Ascending aorta (tissue), 2 donors: ENCODE measurements around the gene TICRR. TPM values are rescaled to one million over a fixed set of nuclear protein-coding genes. Genes with fewer than 3 reads are reported as not detected.
A peak's percentile ranks its signal among the peaks of the same experiment; 100 is the strongest.

Experiments
- DNase-seq, 2 donors: peaks; one replicate each; pipeline ENCODE4 v3.0.0-alpha.2; 2019; ENCODE audit warnings: low spot score in 2 of 2
- H3K27ac ChIP-seq, 2 donors: fragments of 200-600 bp; sonication (generic); one replicate each; pipeline ENCODE4 v1.5.1; 2016 to 2017; ENCODE audit warnings: mild to moderate bottlenecking in 1 of 2
- H3K27me3 ChIP-seq: fragments of 200-600 bp; sonication (generic); one replicate; pipeline ENCODE4 v1.5.1; 2017
- H3K36me3 ChIP-seq, 2 donors: fragments of 200-600 bp; sonication (generic); one replicate each; pipeline ENCODE4 v1.5.1; 2016
- H3K4me1 ChIP-seq, 2 donors: fragments of 200-600 bp; sonication (generic); one replicate each; pipeline ENCODE4 v1.5.1; 2016 to 2017; ENCODE audit warnings: mild to moderate bottlenecking in 1 of 2
- H3K4me3 ChIP-seq, 2 donors: fragments of 200-600 bp; sonication (generic); one replicate each; pipeline ENCODE4 v1.5.1; 2016 to 2017; ENCODE audit warnings: mild to moderate bottlenecking in 1 of 2
- H3K9me3 ChIP-seq, 2 donors: fragments of 200-600 bp; sonication (generic); one replicate each; pipeline ENCODE4 v1.5.1; 2016
- CTCF ChIP-seq, 3 experiments: fragments of 200-600 bp in 2 of 3; fragments of 450-650 bp in 1 of 3; sonication (generic) in 2 of 3; IDR thresholded peaks; one replicate each; pipeline ENCODE4 v1.5.1; 2016 to 2019; ENCODE audit warnings: antibody characterized with exemption in 3 of 3, mild to moderate bottlenecking in 1 of 3, moderate library complexity in 1 of 3
- intact Hi-C: fragments of 100-400 bp; cut with DNase I; formaldehyde crosslinking; loops from one replicate; pipeline ENCODE4 v1.15.1; 2023
- total RNA-seq: library from RNA; depleted of rRNA; stranded (reverse); fragments of >200 nt; gene quantifications from one replicate; pipeline ENCODE4 v1.1.0, GENCODE V29; 2016

Gene TICRR
- total RNA-seq, 1 donor from 2014 or later, result not detected

GRCh38 chr15:89671687-89672086 lies 96.4 kb downstream of the TICRR start:
- H3K27ac ChIP-seq, result peak overlapping the region; percentile 89 to 92

GRCh38 chr15:89672221-89673164 lies 97.2 kb downstream of the TICRR start:
- H3K36me3 ChIP-seq, result no peaks in the 10 kb centered on the region
- DNase-seq, result peak in 1 of 2 donors; percentile 86
- intact Hi-C loops, result loop anchor here (10.0 kb wide), 1 partner anchor 222 kb away; the partner anchor contains the start of gene AP3S2
- peak in 1 of 3 experiments; percentile 17 for TF ChIP-seq CTCF (IDR thresholded peaks at IDR 0.05)
- H3K27ac ChIP-seq, result peak overlapping the region; percentile 89 to 92
- no peaks in the 10 kb centered on the region for H3K9me3 ChIP-seq
- H3K27me3 ChIP-seq, result no peaks in the 10 kb centered on the region
- peaks cover 19 to 28% of the 10 kb centered on the region in 2 donors for H3K4me1 ChIP-seq
- H3K4me3 ChIP-seq, result no peak overlapping the region

More at GRCh38 chr15:89671687-89672086, 96.4 kb downstream of the TICRR start:
- no peaks in the 10 kb centered on the region for H3K27me3 ChIP-seq
- no peak for DNase-seq
- intact Hi-C loops, result loop anchor here (10.0 kb wide), 1 partner anchor 223 kb away; the partner anchor contains the start of gene AP3S2
- no peaks in the 10 kb centered on the region for H3K9me3 ChIP-seq
- TF ChIP-seq CTCF (IDR thresholded peaks at IDR 0.05), result no peak
- no peak overlapping the region for H3K4me3 ChIP-seq
- peaks cover 19 to 28% of the 10 kb centered on the region in 2 donors for H3K4me1 ChIP-seq
- no peaks in the 10 kb centered on the region for H3K36me3 ChIP-seq

GRCh38 chr15:89673165-89673512 lies 97.9 kb downstream of the TICRR start:
- H3K27me3 ChIP-seq, result no peaks in the 10 kb centered on the region
- H3K27ac ChIP-seq, result peak overlapping the region; percentile 89 to 92
- no peaks in the 10 kb centered on the region for H3K36me3 ChIP-seq
- intact Hi-C loops, result loop anchor here (10.0 kb wide), 1 partner anchor 222 kb away; the partner anchor contains the start of gene AP3S2
- no peak overlapping the region for H3K4me3 ChIP-seq
- H3K4me1 ChIP-seq, result peaks cover 19 to 28% of the 10 kb centered on the region in 2 donors
- peak in 1 of 3 experiments; percentile 26 for TF ChIP-seq CTCF (IDR thresholded peaks at IDR 0.05)
- H3K9me3 ChIP-seq, result no peaks in the 10 kb centered on the region
- no peak for DNase-seq

GRCh38 chr15:89674526-89674925 lies 99.3 kb downstream of the TICRR start:
- Histone ChIP-seq H3K4me3 (no peak overlapping the region), H3K36me3 (no peaks in the 10 kb centered on the region), H3K4me1 (peaks cover 19 to 33% of the 10 kb centered on the region in 2 donors), H3K9me3 (no peaks in the 10 kb centered on the region), H3K27ac (peak overlapping the region in 1 of 2 donors; percentile 89), H3K27me3 (no peaks in the 10 kb centered on the region)
- intact Hi-C loops, result loop anchor here (10.0 kb wide), 1 partner anchor 220 kb away; the partner anchor contains the start of gene AP3S2
- DNase-seq, result no peak
- TF ChIP-seq CTCF (IDR thresholded peaks at IDR 0.05), result no peak

GRCh38 chr15:89675606-89676005 lies 100.3 kb downstream of the TICRR start:
- Histone ChIP-seq H3K4me1 (peaks cover 19 to 41% of the 10 kb centered on the region in 2 donors), H3K27ac (no peak overlapping the region), H3K4me3 (no peak overlapping the region), H3K27me3 (no peaks in the 10 kb centered on the region), H3K36me3 (no peaks in the 10 kb centered on the region), H3K9me3 (no peaks in the 10 kb centered on the region)
- intact Hi-C loops, result loop anchor here (10.0 kb wide), 1 partner anchor 219 kb away; the partner anchor contains the start of gene AP3S2
- DNase-seq, result no peak
- TF ChIP-seq CTCF (IDR thresholded peaks at IDR 0.05), result no peak
